HepG2 (cell line): Measurements from ENCODE around the gene WDR81. TPM values are rescaled to one million over a fixed set of nuclear protein-coding genes. Genes with fewer than 3 reads are reported as not detected.

Source experiments
- DPF2 ChIP-seq: sonication (generic); formaldehyde crosslinking; IDR thresholded peaks from 2 replicates; pipeline ENCODE4 v1.4.0; 2020; ENCODE audit warnings: mild to moderate bottlenecking, low read depth, missing genetic modification reagents, borderline replicate concordance
- HOXD1 ChIP-seq: sonication (generic); formaldehyde crosslinking; IDR thresholded peaks from 2 replicates; pipeline ENCODE4 v1.5.0; 2020; ENCODE audit warnings: missing genetic modification reagents
- KDM2A ChIP-seq: sonication (generic); formaldehyde crosslinking; IDR thresholded peaks from 2 replicates; pipeline ENCODE4 v1.4.0; 2020; ENCODE audit warnings: low read depth, missing genetic modification reagents, borderline replicate concordance
- MXI1 ChIP-seq: IDR thresholded peaks from 3 replicates; pipeline ENCODE4 v1.6.1; 2012; ENCODE audit warnings: low read depth, low read length, inconsistent platforms, borderline replicate concordance
- NFIB ChIP-seq: sonication (generic); formaldehyde crosslinking; IDR thresholded peaks from 2 replicates; pipeline ENCODE4 v1.9.0; 2021; ENCODE audit warnings: missing genetic modification reagents, mild to moderate bottlenecking, borderline replicate concordance
- REXO4 ChIP-seq: sonication (generic); formaldehyde crosslinking; IDR thresholded peaks from 2 replicates; pipeline ENCODE4 v1.8.0; 2022; ENCODE audit warnings: missing genetic modification reagents, mild to moderate bottlenecking, borderline replicate concordance
- SOX6 ChIP-seq, 2 experiments: fragments of 450-650 bp in 1 of 2; sonication (generic) in 1 of 2; formaldehyde crosslinking in 1 of 2; IDR thresholded peaks; 2 replicates each; pipeline versions ENCODE4 v1.4.0 to v1.6.1; 2017 to 2020; ENCODE audit warnings: antibody characterized with exemption in 1 of 2, mild to moderate bottlenecking in 1 of 2, missing genetic modification reagents in 1 of 2
- SRSF1 ChIP-seq: fragments of 200-400 bp; formaldehyde crosslinking; optimal IDR thresholded peaks from 2 replicates; pipeline ENCODE3; 2017; ENCODE audit warnings: mild to moderate bottlenecking, low read depth, low read length, moderate library complexity
- ZNF20 ChIP-seq: sonication (generic); formaldehyde crosslinking; IDR thresholded peaks from 2 replicates; pipeline ENCODE4 v1.4.0; 2020; ENCODE audit warnings: mild to moderate bottlenecking, moderate library complexity, missing genetic modification reagents
- ZNF256 ChIP-seq: sonication (generic); formaldehyde crosslinking; conservative IDR thresholded peaks from 2 replicates; pipeline ENCODE4 v1.4.0; 2020; ENCODE audit warnings: missing genetic modification reagents
- ZNF547 ChIP-seq: sonication (generic); formaldehyde crosslinking; IDR thresholded peaks from 2 replicates; pipeline ENCODE4 v1.5.1; 2020; ENCODE audit warnings: mild to moderate bottlenecking, missing genetic modification reagents
- ZNF577 ChIP-seq: sonication (generic); formaldehyde crosslinking; IDR thresholded peaks from 2 replicates; pipeline ENCODE4 v1.4.0; 2020; ENCODE audit warnings: mild to moderate bottlenecking, low read depth, missing genetic modification reagents, borderline replicate concordance
- ZNF616 ChIP-seq: sonication (generic); formaldehyde crosslinking; IDR thresholded peaks from 2 replicates; pipeline ENCODE4 v1.5.0; 2020; ENCODE audit warnings: low read depth, mild to moderate bottlenecking, missing genetic modification reagents
- polyA plus RNA-seq, 8 experiments: library from polyadenylated mRNA; depleted of rRNA in 3 of 8; stranded (reverse) in 7 of 8; unstranded in 1 of 8; fragments of >200 nt; fragmentation: Illumina TruSeq in 4 of 8; extraction: Trizol in 4 of 8; gene quantifications; 2 replicates each; pipeline versions ENCODE4 v1.2.1 to v1.2.3, GENCODE V29; 2011 to 2016; ENCODE audit warnings: low read depth in 4 of 8, missing spikeins in 1 of 8, mixed read lengths in 1 of 8; ENCODE audit not compliant: insufficient read depth in 1 of 8
- total RNA-seq, 5 experiments: library from RNA; depleted of rRNA; stranded (reverse); fragments of >200 nt; fragmentation: Illumina TruSeq; extraction: Trizol; gene quantifications; 2 replicates each; pipeline ENCODE4 v1.2.3, GENCODE V29; 2016; ENCODE audit warnings: low read depth in 1 of 5
- TF ChIP-seq, protein P1 (sequence below), 2 experiments: IDR thresholded peaks; 2 replicates each; pipeline ENCODE4 v1.6.1; 2011 to 2012; ENCODE audit warnings: low read length in 2 of 2, borderline replicate concordance in 1 of 2, low read depth in 1 of 2, mild to moderate bottlenecking in 1 of 2, moderate library complexity in 1 of 2
- TF ChIP-seq, protein P2 (sequence below): sonication (generic); formaldehyde crosslinking; IDR thresholded peaks from 2 replicates; pipeline ENCODE4 v1.4.0; 2020; ENCODE audit warnings: missing genetic modification reagents
- TF ChIP-seq, protein P3 (sequence below), 2 experiments: sonication (generic) in 1 of 2; formaldehyde crosslinking in 1 of 2; IDR thresholded peaks; 2 replicates each; pipeline versions ENCODE4 v1.6.1 to v1.9.0; 2014 to 2022; ENCODE audit warnings: antibody characterized with exemption in 1 of 2, borderline replicate concordance in 1 of 2, inconsistent platforms in 1 of 2, low read depth in 1 of 2, missing genetic modification reagents in 1 of 2

Gene WDR81
- total and polyA plus RNA-seq, 2 of the 13 experiments (the other 11 are each of a cell fraction or from before 2014, with no cell fraction given): 9.1 to 16.7 TPM

DNA sequence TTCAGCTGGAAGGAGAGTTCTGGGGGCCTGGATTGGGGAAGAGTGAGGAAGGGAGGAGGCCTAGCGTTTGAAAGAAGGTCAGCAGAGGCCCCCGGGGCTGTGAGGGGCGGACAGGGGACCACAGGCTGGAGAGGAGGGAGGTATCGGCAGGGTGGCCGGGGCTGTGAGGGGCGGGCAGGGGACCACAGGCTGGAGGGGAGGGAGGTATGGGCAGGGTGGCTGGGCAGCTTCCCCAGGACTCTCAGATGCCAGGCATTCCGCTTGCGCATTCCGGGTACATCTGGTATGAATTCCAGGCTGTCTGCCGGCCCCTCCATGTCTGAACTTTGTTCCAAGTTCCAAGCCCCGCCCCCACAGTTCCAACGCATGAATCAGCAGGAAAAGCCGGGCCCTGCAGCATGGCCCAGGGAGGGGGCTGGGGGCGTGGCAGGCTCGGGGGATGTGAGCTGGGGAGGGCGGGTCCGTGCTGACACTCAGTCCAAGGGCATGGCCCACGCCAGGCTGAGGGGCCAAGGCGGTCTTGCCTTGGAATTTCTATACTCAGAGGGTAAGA is 10.0 kb upstream of the WDR81 start (continued):
- TF ChIP-seq, protein P1, sequence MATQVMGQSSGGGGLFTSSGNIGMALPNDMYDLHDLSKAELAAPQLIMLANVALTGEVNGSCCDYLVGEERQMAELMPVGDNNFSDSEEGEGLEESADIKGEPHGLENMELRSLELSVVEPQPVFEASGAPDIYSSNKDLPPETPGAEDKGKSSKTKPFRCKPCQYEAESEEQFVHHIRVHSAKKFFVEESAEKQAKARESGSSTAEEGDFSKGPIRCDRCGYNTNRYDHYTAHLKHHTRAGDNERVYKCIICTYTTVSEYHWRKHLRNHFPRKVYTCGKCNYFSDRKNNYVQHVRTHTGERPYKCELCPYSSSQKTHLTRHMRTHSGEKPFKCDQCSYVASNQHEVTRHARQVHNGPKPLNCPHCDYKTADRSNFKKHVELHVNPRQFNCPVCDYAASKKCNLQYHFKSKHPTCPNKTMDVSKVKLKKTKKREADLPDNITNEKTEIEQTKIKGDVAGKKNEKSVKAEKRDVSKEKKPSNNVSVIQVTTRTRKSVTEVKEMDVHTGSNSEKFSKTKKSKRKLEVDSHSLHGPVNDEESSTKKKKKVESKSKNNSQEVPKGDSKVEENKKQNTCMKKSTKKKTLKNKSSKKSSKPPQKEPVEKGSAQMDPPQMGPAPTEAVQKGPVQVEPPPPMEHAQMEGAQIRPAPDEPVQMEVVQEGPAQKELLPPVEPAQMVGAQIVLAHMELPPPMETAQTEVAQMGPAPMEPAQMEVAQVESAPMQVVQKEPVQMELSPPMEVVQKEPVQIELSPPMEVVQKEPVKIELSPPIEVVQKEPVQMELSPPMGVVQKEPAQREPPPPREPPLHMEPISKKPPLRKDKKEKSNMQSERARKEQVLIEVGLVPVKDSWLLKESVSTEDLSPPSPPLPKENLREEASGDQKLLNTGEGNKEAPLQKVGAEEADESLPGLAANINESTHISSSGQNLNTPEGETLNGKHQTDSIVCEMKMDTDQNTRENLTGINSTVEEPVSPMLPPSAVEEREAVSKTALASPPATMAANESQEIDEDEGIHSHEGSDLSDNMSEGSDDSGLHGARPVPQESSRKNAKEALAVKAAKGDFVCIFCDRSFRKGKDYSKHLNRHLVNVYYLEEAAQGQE (IDR thresholded peaks at IDR 0.05; ENCODE audit: borderline replicate concordance in 1 of 2, low read depth in 1 of 2, low read length in 2 of 2): peak in 1 of 2 experiments; percentile 36; a peak in 1 of 4 replicates
- TF ChIP-seq ZNF577 (CRISPR knock-in tag): no peak
- TF ChIP-seq REXO4 (CRISPR knock-in tag): no peak
- no peak for TF ChIP-seq NFIB (CRISPR knock-in tag)
- TF ChIP-seq ZNF547: no peak
- TF ChIP-seq SOX6 (IDR thresholded peaks at IDR 0.05): no peak
- TF ChIP-seq SOX6 (CRISPR knock-in tag; IDR thresholded peaks at IDR 0.05): peak; percentile 67; the same call in 1 of the 2 replicates
- TF ChIP-seq KDM2A (CRISPR knock-in tag): no peak; the same call in none of the 2 replicates
- peak; percentile 94; the same call in 2 of the 3 replicates for TF ChIP-seq MXI1
- no peak for TF ChIP-seq HOXD1 (CRISPR knock-in tag)
- TF ChIP-seq ZNF20 (CRISPR knock-in tag): no peak
- TF ChIP-seq, protein P2, sequence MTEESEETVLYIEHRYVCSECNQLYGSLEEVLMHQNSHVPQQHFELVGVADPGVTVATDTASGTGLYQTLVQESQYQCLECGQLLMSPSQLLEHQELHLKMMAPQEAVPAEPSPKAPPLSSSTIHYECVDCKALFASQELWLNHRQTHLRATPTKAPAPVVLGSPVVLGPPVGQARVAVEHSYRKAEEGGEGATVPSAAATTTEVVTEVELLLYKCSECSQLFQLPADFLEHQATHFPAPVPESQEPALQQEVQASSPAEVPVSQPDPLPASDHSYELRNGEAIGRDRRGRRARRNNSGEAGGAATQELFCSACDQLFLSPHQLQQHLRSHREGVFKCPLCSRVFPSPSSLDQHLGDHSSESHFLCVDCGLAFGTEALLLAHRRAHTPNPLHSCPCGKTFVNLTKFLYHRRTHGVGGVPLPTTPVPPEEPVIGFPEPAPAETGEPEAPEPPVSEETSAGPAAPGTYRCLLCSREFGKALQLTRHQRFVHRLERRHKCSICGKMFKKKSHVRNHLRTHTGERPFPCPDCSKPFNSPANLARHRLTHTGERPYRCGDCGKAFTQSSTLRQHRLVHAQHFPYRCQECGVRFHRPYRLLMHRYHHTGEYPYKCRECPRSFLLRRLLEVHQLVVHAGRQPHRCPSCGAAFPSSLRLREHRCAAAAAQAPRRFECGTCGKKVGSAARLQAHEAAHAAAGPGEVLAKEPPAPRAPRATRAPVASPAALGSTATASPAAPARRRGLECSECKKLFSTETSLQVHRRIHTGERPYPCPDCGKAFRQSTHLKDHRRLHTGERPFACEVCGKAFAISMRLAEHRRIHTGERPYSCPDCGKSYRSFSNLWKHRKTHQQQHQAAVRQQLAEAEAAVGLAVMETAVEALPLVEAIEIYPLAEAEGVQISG (CRISPR knock-in tag): 0 out of 2 replicates have a peak, but pooled peaks have one; percentile 13
- TF ChIP-seq ZNF256 (CRISPR knock-in tag): no peak
- TF ChIP-seq DPF2 (CRISPR knock-in tag): no peak; the same call in 1 of the 2 replicates
- no peak for TF ChIP-seq SRSF1
- TF ChIP-seq ZNF616 (CRISPR knock-in tag): no peak
- TF ChIP-seq, protein P3, sequence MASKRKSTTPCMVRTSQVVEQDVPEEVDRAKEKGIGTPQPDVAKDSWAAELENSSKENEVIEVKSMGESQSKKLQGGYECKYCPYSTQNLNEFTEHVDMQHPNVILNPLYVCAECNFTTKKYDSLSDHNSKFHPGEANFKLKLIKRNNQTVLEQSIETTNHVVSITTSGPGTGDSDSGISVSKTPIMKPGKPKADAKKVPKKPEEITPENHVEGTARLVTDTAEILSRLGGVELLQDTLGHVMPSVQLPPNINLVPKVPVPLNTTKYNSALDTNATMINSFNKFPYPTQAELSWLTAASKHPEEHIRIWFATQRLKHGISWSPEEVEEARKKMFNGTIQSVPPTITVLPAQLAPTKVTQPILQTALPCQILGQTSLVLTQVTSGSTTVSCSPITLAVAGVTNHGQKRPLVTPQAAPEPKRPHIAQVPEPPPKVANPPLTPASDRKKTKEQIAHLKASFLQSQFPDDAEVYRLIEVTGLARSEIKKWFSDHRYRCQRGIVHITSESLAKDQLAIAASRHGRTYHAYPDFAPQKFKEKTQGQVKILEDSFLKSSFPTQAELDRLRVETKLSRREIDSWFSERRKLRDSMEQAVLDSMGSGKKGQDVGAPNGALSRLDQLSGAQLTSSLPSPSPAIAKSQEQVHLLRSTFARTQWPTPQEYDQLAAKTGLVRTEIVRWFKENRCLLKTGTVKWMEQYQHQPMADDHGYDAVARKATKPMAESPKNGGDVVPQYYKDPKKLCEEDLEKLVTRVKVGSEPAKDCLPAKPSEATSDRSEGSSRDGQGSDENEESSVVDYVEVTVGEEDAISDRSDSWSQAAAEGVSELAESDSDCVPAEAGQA (IDR thresholded peaks at IDR 0.05; ENCODE audit: low read depth): peak; percentile 72
- TF ChIP-seq, protein P3 (CRISPR knock-in tag; IDR thresholded peaks at IDR 0.05; ENCODE audit: borderline replicate concordance): no peak
